Stimulated activated CD8-positive, alpha-beta memory T cell treated with anti-CD3 and anti-CD28 coated beads, Interleukin-7, amount 100 ng/mL, for 4 hours (primary cell): ENCODE results near the gene ZGLP1.
"Not testable (repeated sequence)": the region's sequence is repeated elsewhere in the genome, so short reads cannot be mapped to it uniquely, and the experiment has no call there.

Source experiments
- DNase-seq, 2 donors: peaks; one replicate each; pipeline ENCODE4 v3.0.0-alpha.2; 2020; ENCODE audit warnings: low read depth in 2 of 2

Gene ZGLP1

DNA sequence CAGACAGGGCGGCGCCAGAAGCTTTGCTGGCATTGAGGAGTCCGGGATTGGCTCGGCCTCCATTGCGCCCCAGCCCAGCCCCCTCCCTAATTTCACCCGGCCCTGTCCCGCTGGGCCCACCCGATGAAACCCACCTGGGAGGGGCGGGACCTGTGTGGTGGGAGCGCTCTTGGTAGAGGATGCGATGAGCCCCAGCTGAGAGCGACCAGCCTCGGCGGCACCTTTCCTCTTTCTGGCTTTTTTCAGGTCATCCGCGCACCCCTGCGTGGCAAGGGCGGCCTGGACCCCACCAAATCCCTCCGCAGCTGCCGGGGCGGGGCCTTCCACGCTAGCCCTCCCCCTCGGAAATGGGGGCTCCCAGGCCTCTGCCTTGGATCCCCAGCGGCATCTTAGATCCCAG is at the start of gene ZGLP1:
ZGLP1 (minus strand) TSS at position 393 of the 400 bp plus-strand sequence.
- DNase-seq: no peak

DNA sequence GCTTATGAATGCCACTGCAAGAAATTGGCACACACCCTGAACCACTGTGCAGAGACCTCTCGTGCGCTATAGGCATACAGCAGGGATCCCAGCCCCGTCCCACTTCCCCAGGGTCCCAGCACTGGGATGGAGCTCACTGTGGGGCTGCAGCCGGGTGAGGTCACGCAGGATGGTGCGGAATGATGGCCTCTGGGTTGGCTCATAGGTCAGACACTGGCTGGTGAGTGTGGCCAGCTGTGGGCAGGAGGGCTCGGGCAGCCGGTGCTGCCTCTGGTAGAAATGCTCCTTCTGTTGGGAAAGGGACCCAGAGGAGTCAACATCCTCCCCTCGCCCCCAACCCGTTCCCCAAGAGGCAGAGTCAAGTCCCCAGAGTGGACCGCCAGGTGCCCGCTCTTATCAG is 46.8 kb upstream of the ZGLP1 start:
- DNase-seq: no peak

DNA sequence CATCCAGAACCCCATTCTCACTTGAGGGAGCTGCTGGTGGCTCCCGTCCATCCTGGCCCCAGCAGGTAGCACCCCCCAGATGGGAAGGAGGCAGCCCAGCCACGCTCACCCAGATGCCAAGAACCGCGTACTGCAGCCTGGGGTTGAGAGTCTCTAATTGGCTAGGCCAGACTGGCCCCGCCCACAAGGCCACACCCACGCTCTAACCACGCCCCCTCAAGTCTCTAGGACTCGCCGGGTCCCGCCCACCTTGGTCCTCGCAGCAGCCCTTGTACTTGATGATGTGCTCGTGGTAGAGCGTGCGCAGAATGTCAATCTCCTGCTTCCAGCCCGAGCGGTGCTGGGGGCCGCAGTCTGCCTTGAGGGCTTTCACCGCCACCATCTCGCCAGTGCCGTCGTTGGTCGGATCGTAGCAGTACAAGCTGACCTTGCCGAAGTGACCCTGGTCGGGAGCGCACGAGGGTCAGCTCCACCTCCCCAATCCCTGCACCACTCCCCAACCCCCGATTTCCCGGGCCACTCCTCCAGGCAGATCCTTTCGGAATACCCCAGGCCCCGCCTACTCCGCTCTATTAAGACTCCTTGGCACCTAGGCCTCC is 44.3 kb upstream of the ZGLP1 start:
- DNase-seq: no peak

DNA sequence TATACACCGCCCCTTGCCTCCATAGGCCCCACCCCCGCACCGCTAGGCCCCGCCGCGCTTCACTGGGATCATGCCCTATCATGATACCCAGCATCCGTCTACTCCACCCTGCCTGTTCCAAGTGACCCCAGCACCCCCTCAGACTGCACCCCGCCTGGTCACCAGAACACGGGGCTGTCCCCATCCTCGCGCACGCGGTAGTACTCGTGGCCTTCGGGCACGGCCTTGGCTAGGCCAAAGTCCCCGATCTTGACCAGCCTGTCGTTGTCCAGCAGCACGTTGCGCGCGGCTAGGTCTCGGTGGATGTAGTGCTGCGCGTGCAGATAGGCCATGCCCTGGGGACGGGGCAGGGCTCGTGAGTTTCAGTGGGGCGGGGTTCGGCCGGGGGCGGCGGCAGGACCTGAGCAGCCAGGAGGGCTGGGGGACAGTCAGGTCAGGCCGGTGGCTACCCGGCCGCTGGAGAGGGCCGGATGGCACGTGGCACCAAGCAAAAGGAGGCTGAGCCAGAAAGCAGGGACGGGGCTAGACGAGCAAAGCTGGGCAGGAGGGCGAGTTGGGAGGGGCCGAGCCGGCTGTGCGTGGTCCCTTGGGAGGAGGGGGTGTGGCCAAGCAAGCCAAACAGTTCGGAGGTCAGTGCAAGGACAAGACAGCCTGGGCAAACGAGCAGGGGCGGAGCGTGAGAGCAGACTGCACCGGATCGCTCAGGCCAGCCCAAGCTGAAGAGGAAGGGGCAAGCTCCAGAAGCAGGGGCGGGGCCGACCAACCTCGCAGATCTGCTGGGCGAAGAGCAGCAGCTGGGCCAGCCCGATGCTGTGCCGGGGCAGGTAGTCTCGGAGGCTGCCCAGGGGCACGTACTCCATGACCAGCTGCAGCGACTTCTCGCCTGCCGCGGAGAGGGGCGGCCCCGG is 43.4 kb upstream of the ZGLP1 start:
- DNase-seq: no peak

GRCh38 chr19:10346509-10346908 is 36.9 kb upstream of the ZGLP1 start:
- DNase-seq: no peak

GRCh38 chr19:10344780-10345179 is 35.2 kb upstream of the ZGLP1 start:
- no peak for DNase-seq

DNA sequence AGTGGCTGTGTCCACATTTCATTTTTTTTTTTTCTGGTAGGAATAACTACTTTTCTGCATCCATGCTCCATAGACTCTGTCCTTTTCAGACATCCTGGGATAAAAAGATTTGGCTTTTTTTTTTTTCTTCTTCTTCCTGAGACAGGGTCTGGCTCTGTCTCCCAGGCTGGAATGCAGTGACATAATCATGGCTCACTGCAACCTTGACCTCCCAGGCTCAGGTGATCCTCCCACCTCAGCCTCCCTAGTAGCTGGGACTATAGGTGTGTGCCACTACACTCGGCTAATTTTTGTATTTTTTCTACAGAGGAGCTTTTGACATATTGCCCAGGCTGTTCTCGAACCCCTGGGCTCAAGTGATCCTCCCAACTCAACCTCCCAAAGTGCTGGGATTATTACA is 33.9 kb upstream of the ZGLP1 start:
- DNase-seq: no peak

DNA sequence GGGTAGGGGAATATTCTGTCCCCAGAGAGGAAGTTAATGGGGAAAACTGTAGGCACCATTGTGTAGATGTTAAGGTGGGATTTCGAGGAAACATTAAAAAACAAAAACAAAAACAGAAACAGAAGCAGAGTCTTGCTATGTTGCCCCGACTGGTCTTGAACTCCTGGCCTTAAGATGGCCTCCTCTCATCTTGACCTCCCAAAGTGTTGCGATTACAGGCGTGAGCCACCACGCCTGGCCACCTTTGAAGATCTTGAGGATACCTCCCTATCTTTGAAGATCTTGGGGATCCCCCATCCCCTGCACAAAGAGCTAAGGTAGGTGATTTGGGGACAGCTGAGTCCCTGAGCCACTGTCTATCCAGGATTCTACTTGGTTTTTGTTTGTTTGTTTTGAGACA is 30.4 kb upstream of the ZGLP1 start:
- DNase-seq: no peak

DNA sequence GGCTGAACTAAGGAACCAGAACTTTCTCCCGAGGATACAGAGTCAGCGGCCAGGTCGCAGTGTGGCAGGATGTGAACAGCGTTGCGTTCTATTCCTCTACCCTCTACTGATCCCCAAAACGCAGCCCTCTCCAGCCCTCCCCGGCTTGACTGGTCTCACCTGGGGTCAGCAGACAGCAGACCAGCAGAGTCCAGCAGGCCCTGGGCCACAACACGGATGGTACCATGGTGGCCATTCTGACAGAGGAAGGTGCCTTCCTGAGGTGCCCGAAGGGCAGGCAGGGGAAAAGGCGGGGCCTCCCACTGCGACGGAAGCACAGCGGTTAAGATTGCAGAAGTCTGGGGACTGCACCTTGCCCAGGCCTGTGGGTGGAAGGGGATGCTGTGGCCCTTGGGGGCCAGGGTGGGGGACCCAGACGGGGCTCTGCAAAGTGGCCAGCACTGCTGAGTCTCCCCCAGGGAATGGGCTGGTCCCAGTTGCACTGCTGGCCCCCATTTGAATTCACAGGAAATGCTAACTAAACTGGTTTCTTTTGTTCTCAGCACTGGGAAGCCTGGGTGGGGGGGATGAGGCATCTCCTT is 29.9 kb upstream of the ZGLP1 start, which contains the start of gene ICAM3:
ICAM3 (minus strand) TSS at position 245 of the 581 bp plus-strand sequence; CDS start at position 235, 10 bp downstream.
- peak; percentile 39 to 57 for DNase-seq

DNA sequence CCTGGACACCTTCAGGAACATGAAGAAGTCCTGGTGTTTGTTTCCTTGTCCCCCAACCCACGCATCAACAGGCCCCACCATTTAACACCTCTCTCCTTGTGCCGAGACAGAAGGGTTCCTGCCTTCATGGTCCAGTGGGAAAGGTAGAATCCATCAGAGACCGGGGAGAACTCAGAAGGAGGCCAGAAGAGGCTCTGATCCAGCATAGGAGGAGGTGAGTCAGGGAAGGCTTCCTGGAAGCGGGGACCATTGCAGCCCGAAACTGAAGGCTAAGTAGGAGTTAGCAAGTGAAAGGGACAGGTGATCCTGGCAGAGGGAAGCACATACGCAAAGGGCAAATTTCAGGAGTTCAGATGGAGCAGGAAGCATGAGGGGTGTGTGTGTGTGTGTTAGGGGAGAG is 29.3 kb upstream of the ZGLP1 start:
- no peak for DNase-seq

DNA sequence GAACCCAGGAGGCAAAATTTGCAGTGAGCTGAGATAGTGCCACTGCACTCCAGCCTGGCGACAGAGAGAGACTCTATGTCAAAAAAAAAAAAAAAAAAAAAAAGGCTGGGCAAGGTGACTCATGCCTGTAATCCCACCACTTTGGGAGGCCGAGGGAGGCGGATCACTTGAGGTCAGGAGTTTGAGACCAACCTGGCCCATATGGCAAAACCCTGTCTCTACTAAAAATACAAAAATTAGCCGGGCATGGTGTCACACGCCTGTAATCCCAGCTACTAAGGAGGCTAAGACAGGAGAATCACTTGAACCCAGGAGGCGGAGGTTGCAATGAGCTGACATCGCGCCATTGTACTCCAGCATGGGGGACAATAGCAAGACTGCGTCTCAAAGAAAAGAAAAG is 27.1 kb upstream of the ZGLP1 start:
- not testable (repeated sequence) for DNase-seq

DNA sequence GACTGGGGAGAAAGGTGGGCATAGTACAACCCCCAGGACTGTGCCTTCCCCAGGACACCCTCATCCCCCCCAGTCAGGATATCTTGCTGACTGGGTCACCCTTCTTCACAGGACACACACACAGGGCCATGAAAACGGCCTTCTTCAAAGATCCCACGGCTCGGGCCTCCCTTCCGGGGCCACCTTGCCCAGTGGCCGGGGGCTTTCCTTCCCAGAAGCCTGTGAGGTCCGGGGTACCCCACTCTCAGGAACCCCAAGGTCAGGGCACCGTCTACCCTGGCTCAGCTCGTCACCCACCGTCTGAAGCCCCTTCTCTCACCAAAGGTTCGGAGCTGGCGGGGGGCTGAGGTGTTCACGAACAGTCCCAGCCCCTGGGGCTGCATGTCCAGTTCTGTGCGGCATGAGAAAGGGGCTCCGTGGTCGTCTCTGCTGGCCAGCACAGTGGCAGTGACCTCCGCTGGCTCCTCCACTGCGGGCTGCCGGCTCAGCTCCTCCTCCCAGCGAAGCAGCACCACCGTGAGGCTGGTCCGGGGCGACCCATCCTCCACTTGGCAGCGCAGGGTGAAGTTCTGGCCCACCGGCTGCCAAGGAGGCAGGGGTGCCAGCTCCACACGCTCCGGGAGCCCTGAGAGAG is 25.9 kb upstream of the ZGLP1 start:
- DNase-seq: no peak

- no peak for DNase-seq
These were observed 25.2 kb upstream of the ZGLP1 start for GRCh38 chr19:10334588-10335351.

GRCh38 chr19:10333758-10334587 is 24.4 kb upstream of the ZGLP1 start:
- DNase-seq: no peak

GRCh38 chr19:10332965-10333757 is 23.5 kb upstream of the ZGLP1 start, which contains the start of gene RAVER1:
RAVER1 (minus strand) TSS chr19:10333529; CDS start chr19:10333507, 22 bp downstream.
- DNase-seq: peak; percentile 95 to 99

DNA sequence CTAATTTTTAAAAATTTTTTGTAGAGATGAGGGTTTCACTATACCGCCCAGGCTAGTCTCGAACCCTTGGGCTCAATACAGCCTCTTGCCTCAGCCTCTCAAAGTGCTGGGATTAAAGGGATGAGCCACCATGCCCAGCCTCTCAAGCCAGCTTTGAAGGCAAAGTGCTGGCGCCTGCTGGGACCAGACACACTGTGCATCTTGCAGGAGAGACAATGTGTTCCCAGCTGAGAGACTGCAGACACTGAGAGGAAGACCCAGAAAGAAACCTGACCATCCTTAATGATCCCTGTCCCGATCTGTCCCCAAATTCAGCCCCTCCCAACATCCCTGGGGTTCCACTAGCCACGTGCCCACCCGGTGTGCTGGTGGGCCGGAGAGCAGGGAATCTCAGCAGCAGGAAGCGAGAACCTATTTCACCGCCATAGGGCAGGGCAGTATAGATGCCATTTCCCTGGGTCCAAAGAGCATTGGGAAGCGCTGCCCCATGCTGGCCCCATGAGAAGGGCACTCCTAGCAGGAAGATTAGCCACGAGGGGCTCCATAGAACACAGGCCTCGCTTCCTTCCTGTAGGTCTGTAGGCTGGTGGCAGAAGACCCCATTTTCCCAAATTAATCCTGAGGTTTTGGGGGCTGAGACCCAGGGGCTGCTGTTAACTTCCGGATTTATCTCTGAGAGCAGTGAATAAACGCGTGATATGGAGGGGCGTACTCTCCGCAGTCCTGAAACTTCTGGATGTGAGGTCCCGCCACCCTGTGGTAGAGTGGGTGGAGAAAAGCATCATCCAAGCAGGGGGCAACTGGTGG is 22.7 kb upstream of the ZGLP1 start:
- no peak for DNase-seq

GRCh38 chr19:10329555-10329954 is 19.9 kb upstream of the ZGLP1 start:
- no peak for DNase-seq

GRCh38 chr19:10328558-10329429 is 19.2 kb upstream of the ZGLP1 start:
- no peak for DNase-seq
